Type B pancreatic cell (in vitro differentiated cells): ENCODE measurements around the gene SCT. TPM values are rescaled to one million over a fixed set of nuclear protein-coding genes. Genes with fewer than 3 reads are reported as not detected.

Source experiments
- DNase-seq: peaks from one replicate; pipeline ENCODE4 v3.0.0; 2021; ENCODE audit warnings: mixed read lengths; ENCODE audit not compliant: unreplicated experiment; ENCODE audit errors: extremely low spot score
- H3K27ac Mint-ChIP-seq: 2 replicates; pipeline ENCODE4 v1.8.0; 2021; ENCODE audit warnings: mild to moderate bottlenecking, mixed read lengths
- H3K27me3 Mint-ChIP-seq: 2 replicates; pipeline ENCODE4 v1.8.0; 2021; ENCODE audit warnings: mixed read lengths
- H3K36me3 Mint-ChIP-seq: 2 replicates; pipeline ENCODE4 v1.8.0; 2021; ENCODE audit warnings: mixed read lengths
- H3K4me1 Mint-ChIP-seq: one replicate; pipeline ENCODE4 v1.8.0; 2021; ENCODE audit warnings: mixed read lengths; ENCODE audit not compliant: unreplicated experiment
- H3K4me3 Mint-ChIP-seq: 2 replicates; pipeline ENCODE4 v1.8.0; 2021; ENCODE audit warnings: mild to moderate bottlenecking, mixed read lengths
- H3K9me3 Mint-ChIP-seq: 2 replicates; pipeline ENCODE4 v1.8.0; 2021; ENCODE audit warnings: mixed read lengths
- CTCF ChIP-seq: fragments of 200-600 bp; sonication (generic); conservative IDR thresholded peaks from 2 replicates; pipeline ENCODE4 v1.5.0; 2021; ENCODE audit warnings: antibody characterized with exemption, mild to moderate bottlenecking
- total RNA-seq: library from RNA; stranded (reverse); gene quantifications from 2 replicates; pipeline ENCODE4 v1.2.1, GENCODE V29; 2021; ENCODE audit warnings: low replicate concordance

Gene SCT
- total RNA-seq, 1 donor from 2014 or later = 3.1 TPM

- DNase-seq = no peak
- H3K4me3 Mint-ChIP-seq = no peak overlapping the region
- peaks cover 8% of the 10 kb centered on the region for H3K36me3 Mint-ChIP-seq
- H3K9me3 Mint-ChIP-seq = no peaks in the 10 kb centered on the region
- peaks cover 4% of the 10 kb centered on the region for H3K27me3 Mint-ChIP-seq
- no peaks in the 10 kb centered on the region for H3K4me1 Mint-ChIP-seq
- TF ChIP-seq CTCF = no peak
- H3K27ac Mint-ChIP-seq = no peak overlapping the region
Measured at GRCh38 chr11:646214-646613, 19.2 kb upstream of the SCT start.

GRCh38 chr11:645536-645935 lies 18.6 kb upstream of the SCT start:
- Mint-ChIP-seq H3K27me3 (peaks cover 4% of the 10 kb centered on the region), H3K4me1 (no peaks in the 10 kb centered on the region), H3K27ac (no peak overlapping the region), H3K9me3 (no peaks in the 10 kb centered on the region), H3K4me3 (no peak overlapping the region), H3K36me3 (peaks cover 8% of the 10 kb centered on the region)
- DNase-seq = no peak
- TF ChIP-seq CTCF = no peak

- Mint-ChIP-seq H3K36me3 (peaks cover 8% of the 10 kb centered on the region), H3K27me3 (peaks cover 8% of the 10 kb centered on the region), H3K4me1 (no peaks in the 10 kb centered on the region), H3K9me3 (no peaks in the 10 kb centered on the region), H3K27ac (no peak overlapping the region), H3K4me3 (no peak overlapping the region)
- DNase-seq = no peak
- TF ChIP-seq CTCF = no peak
Measured at GRCh38 chr11:643849-644738, 17.1 kb upstream of the SCT start.

- Mint-ChIP-seq H3K9me3 (no peaks in the 10 kb centered on the region), H3K4me1 (no peaks in the 10 kb centered on the region), H3K36me3 (peaks cover 4% of the 10 kb centered on the region), H3K27ac (no peak overlapping the region), H3K4me3 (no peak overlapping the region), H3K27me3 (peaks cover 16% of the 10 kb centered on the region)
- TF ChIP-seq CTCF = no peak
- DNase-seq = no peak
Measured at GRCh38 chr11:643366-643765, 16.4 kb upstream of the SCT start.

- DNase-seq = no peak
- no peak overlapping the region for H3K27ac Mint-ChIP-seq
- no peaks in the 10 kb centered on the region for H3K36me3 Mint-ChIP-seq
- TF ChIP-seq CTCF = no peak
- no peaks in the 10 kb centered on the region for H3K9me3 Mint-ChIP-seq
- no peaks in the 10 kb centered on the region for H3K4me1 Mint-ChIP-seq
- peaks cover 27% of the 10 kb centered on the region for H3K27me3 Mint-ChIP-seq
- no peak overlapping the region for H3K4me3 Mint-ChIP-seq
Measured at GRCh38 chr11:641806-642370, 14.9 kb upstream of the SCT start.
